ENCODE results near the gene MAP3K4. TPM values are rescaled to one million over a fixed set of nuclear protein-coding genes. Genes with fewer than 3 reads are reported as not detected.

The MAP3K4 gene
- total and polyA plus RNA-seq, 9 donors = 15.6 to 52.3 (median 38.6) TPM

- H3K4me1 ChIP-seq (ENCODE audit: insufficient read depth) = peaks cover 2% of the 10 kb centered on the region
- H3K4me3 ChIP-seq = no peak overlapping the region
- DNase-seq = no peak
- no peak overlapping the region for H3K27ac ChIP-seq
- H3K36me3 ChIP-seq = no peaks in the 10 kb centered on the region
- intact Hi-C loops (cut with DNase I) = no loop called here
- 94 to 97% (median 96%) methylated on average over 3 of the region's 3 CpGs for WGBS, 3 donors
- no peak for TF ChIP-seq CTCF (IDR thresholded peaks at IDR 0.05)
- no peak for TF ChIP-seq EP300 (IDR thresholded peaks at IDR 0.05)
- TF ChIP-seq POLR2A (IDR thresholded peaks at IDR 0.05) = no peak
- H3K27me3 ChIP-seq = no peaks in the 10 kb centered on the region
- no peaks in the 10 kb centered on the region for H3K9me3 ChIP-seq
Measured at GRCh38 chr6:161130967-161131766, 139.6 kb downstream of the MAP3K4 start.

GRCh38 chr6:161132384-161132783 is 140.8 kb downstream of the MAP3K4 start:
- TF ChIP-seq EP300 (IDR thresholded peaks at IDR 0.05) = no peak
- no peak for TF ChIP-seq CTCF (IDR thresholded peaks at IDR 0.05)
- TF ChIP-seq POLR2A (IDR thresholded peaks at IDR 0.05) = no peak
- H3K27me3 ChIP-seq = no peaks in the 10 kb centered on the region
- no peaks in the 10 kb centered on the region for H3K9me3 ChIP-seq
- WGBS, 3 donors = 97 to 98% (median 97%) methylated on average over 11 of the region's 11 CpGs
- intact Hi-C loops (cut with DNase I) = no loop called here
- H3K36me3 ChIP-seq = no peaks in the 10 kb centered on the region
- no peak overlapping the region for H3K27ac ChIP-seq
- H3K4me3 ChIP-seq = no peak overlapping the region
- H3K4me1 ChIP-seq (ENCODE audit: insufficient read depth) = peaks cover 2% of the 10 kb centered on the region
- no peak for DNase-seq

- TF ChIP-seq POLR2A (IDR thresholded peaks at IDR 0.05) (no peak), CTCF (IDR thresholded peaks at IDR 0.05) (no peak), EP300 (IDR thresholded peaks at IDR 0.05) (no peak)
- DNase-seq = no peak
- no peak overlapping the region for H3K27ac ChIP-seq
- no peaks in the 10 kb centered on the region for H3K27me3 ChIP-seq
- peaks cover 2% of the 10 kb centered on the region for H3K4me1 ChIP-seq (ENCODE audit: insufficient read depth)
- WGBS, 3 donors = 37 to 58% (median 41%) methylated on average over 9 of the region's 9 CpGs
- intact Hi-C loops (cut with DNase I) = no loop called here
- no peaks in the 10 kb centered on the region for H3K9me3 ChIP-seq
- H3K4me3 ChIP-seq = no peak overlapping the region
- H3K36me3 ChIP-seq = no peaks in the 10 kb centered on the region
Measured at GRCh38 chr6:161133963-161134362, 142.4 kb downstream of the MAP3K4 start.

- no peak for DNase-seq
- H3K27me3 ChIP-seq = no peaks in the 10 kb centered on the region
- WGBS, 3 donors = 92 to 96% (median 92%) methylated on average over 17 of the region's 17 CpGs
Measured at GRCh38 chr6:161134550-161135298, 143.2 kb downstream of the MAP3K4 start.

More at GRCh38 chr6:161134550-161135298, 143.2 kb downstream of the MAP3K4 start:
- intact Hi-C loops (cut with DNase I) = no loop called here
- peaks cover 2% of the 10 kb centered on the region for H3K4me1 ChIP-seq (ENCODE audit: insufficient read depth)
- no peak overlapping the region for H3K27ac ChIP-seq
- no peaks in the 10 kb centered on the region for H3K9me3 ChIP-seq
- TF ChIP-seq POLR2A (IDR thresholded peaks at IDR 0.05) = no peak
- no peak for TF ChIP-seq EP300 (IDR thresholded peaks at IDR 0.05)
- no peak for TF ChIP-seq CTCF (IDR thresholded peaks at IDR 0.05)
- H3K36me3 ChIP-seq = no peaks in the 10 kb centered on the region
- H3K4me3 ChIP-seq = no peak overlapping the region

All from ovary (tissue), 9 donors.